GM10266 (cell line): Measurements from ENCODE around the gene CCL27.

Source experiments
- DNase-seq: peaks from one replicate; pipeline ENCODE4 v3.0.0; 2012; ENCODE audit errors: extremely low spot score
- TF ChIP-seq, protein P1 (sequence below): IDR thresholded peaks from 2 replicates; pipeline ENCODE4 v1.5.1; 2012; ENCODE audit warnings: mild to moderate bottlenecking, low read depth; ENCODE audit not compliant: control insufficient read depth, insufficient read depth; ENCODE audit errors: missing control alignments

The CCL27 gene

DNA sequence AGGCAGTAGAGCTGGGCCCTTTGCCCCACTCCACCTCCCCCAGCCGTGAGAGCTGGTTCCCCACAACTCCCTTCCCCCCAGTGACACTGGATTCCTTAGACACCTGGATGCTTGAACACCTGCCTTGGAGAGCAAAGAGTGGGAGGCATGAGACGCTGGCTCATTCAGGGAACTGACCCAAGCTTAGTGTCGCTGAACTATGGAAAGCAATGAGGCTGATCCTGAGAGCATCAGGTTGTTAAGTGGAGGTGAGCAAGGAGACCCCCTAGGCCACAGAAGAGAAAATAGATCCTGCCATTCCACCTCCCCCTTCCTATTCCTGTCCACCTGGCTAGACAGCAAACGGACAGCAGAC, 26.6 kb upstream of the CCL27 start:
- TF ChIP-seq, protein P1, sequence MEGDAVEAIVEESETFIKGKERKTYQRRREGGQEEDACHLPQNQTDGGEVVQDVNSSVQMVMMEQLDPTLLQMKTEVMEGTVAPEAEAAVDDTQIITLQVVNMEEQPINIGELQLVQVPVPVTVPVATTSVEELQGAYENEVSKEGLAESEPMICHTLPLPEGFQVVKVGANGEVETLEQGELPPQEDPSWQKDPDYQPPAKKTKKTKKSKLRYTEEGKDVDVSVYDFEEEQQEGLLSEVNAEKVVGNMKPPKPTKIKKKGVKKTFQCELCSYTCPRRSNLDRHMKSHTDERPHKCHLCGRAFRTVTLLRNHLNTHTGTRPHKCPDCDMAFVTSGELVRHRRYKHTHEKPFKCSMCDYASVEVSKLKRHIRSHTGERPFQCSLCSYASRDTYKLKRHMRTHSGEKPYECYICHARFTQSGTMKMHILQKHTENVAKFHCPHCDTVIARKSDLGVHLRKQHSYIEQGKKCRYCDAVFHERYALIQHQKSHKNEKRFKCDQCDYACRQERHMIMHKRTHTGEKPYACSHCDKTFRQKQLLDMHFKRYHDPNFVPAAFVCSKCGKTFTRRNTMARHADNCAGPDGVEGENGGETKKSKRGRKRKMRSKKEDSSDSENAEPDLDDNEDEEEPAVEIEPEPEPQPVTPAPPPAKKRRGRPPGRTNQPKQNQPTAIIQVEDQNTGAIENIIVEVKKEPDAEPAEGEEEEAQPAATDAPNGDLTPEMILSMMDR = no peak
- DNase-seq = no peak

DNA sequence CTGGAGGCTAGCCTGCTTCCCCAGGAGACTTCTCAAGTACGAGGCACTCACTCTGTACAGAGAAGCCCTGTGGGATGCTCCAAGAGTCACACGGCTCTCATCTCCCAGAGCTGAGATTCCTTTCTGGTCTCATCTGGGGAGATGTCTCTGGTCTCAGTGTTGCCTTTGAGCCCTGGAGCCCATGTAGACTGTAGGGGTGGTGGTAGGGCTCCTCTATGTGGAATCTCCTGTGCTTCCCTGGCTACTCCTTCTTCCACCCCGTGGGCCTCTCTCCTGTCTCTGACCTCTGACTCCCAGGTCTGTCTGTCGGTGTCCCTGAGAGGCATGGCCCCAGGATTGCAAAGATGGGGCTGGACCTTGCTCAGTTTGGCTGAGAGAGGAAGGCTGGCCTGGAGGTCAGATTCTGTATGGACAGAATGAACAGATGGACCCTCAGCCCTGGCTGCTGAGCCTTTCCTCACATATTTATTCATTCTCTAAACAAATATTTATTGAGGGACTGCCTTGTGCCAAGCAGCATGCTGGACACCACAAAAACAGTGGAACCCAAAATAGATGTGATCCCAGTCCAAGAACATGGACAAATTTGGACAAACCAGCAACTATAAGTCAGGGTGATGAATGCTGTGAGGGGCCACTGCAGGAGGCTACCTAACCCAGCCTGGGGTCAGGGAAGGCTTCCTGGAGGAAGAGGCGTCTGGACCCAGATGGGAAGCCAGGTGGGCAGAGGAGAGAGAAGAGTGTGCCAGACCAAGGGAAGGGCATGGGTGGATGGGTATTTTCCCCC, 26.1 kb upstream of the CCL27 start:
- DNase-seq = no peak
- TF ChIP-seq, protein P1 = no peak

- TF ChIP-seq, protein P1 = no peak
- DNase-seq = no peak
Observed at GRCh38 chr9:34687276-34688030, 25.0 kb upstream of the CCL27 start.

DNA sequence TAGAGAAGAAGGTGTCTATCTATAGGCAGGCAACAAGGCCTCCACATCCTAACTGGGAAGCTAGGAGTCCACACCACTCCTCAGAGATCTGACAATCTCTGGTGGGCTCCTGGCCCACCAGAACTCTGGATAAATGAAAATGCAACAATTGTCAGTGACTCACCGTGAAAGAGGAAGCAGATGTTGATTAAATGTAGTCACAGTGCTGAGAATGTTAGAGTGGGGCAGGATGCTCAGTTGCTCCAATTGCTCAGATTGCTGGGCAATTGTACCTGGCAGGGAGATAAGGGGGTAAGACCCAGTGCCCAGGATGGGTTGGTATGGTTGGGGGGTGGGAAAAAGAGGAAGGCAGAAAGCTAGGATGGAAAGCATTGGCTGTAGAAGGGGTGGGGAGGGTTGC, 24.3 kb upstream of the CCL27 start:
- TF ChIP-seq, protein P1 = no peak
- no peak for DNase-seq

DNA sequence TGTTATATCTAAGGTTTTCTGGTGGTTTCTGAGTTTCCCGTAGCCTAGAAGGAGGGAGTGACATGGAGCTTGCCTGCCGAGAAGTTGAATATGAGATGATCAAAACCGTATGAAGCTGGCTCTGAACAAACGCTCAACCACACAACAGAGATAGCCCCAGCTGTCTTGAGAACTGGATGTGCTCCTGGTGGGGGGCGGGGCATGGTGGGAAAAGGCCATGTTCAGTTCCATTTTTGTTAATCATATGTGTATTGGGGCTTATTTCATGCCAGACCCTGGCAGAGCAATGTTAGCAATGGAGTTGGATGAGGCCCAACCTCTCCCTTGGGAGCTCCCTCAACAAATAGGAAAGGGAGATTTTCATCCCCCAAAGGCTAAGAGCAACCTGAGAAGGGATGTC, 23.8 kb upstream of the CCL27 start:
- TF ChIP-seq, protein P1 = no peak
- no peak for DNase-seq

GRCh38 chr9:34685591-34685990, 23.1 kb upstream of the CCL27 start:
- TF ChIP-seq, protein P1 = no peak
- DNase-seq = no peak

- DNase-seq = no peak
- TF ChIP-seq, protein P1 = no peak
Observed at GRCh38 chr9:34684816-34685215, 22.4 kb upstream of the CCL27 start.
